GM12878 (cell line): Measurements from ENCODE around the gene PLXND1. TPM values are rescaled to one million over a fixed set of nuclear protein-coding genes. Genes with fewer than 3 reads are reported as not detected.

Experiments
- ATAC-seq: fragments of 200-7000 bp; cut with Tn5 transposase; 3 replicates; pipeline ENCODE4 v1.9.1; 2020; ENCODE audit warnings: mild to moderate bottlenecking, moderate library complexity
- BruUV-seq: library from RNA; stranded (reverse); fragments of 400-500 nt; replicated peaks from 2 replicates; lab custom pipeline; 2021; lab: Mats Ljungman, UMichigan
- CTCF ChIA-PET: fragments of 300-600 bp; sonication (Branson Sonifier 250); formaldehyde crosslinking; extraction: SDS; loops from one replicate; lab custom pipeline; 2021; ENCODE audit warnings: inconsistent platforms; lab: Yijun Ruan, JAX
- POLR2A ChIA-PET: fragments of 350-600 bp; formaldehyde crosslinking; extraction: SDS; loops from one replicate; lab custom pipeline; 2021; ENCODE audit warnings: inconsistent platforms; lab: Charles Lee
- RAD21 ChIA-PET: fragments of 300-600 bp; sonication (Branson Sonifier 250); formaldehyde crosslinking; loops from one replicate; lab custom pipeline; 2023; ENCODE audit warnings: antibody characterized with exemption; ENCODE audit not compliant: unreplicated experiment; lab: Charles Lee
- SMC1A ChIA-PET: fragments of 300-600 bp; sonication (Branson Sonifier 250); formaldehyde crosslinking; loops from one replicate; lab custom pipeline; 2023; ENCODE audit not compliant: unreplicated experiment, uncharacterized antibody; lab: Charles Lee
- DNase-seq: peaks from one replicate; pipeline ENCODE4 v3.0.0-alpha.2; 2011; ENCODE audit warnings: low read depth, low spot score
- FAIRE-seq: peaks from 3 replicates; lab custom pipeline; 2011; peaks lifted over from hg19 to GRCh38; lab: Jason Lieb, UNC
- H2AFZ ChIP-seq: 2 replicates; pipeline ENCODE4 v1.6.0; 2011; ENCODE audit warnings: low read depth, low read length, control low read depth; ENCODE audit not compliant: control insufficient read depth
- H3K27ac ChIP-seq: 2 replicates; pipeline ENCODE4 v1.5.1; 2011; ENCODE audit warnings: control low read depth; ENCODE audit not compliant: control insufficient read depth, insufficient read depth
- H3K27me3 ChIP-seq, 2 experiments: replicated peaks in 1 of 2; 2 replicates each; pipeline versions ENCODE4 v1.6.0 to v1.6.1; 2011; ENCODE audit warnings: low read length in 1 of 2; ENCODE audit not compliant: control insufficient read depth in 2 of 2, insufficient read depth in 2 of 2
- H3K36me3 ChIP-seq, 2 experiments: 2 replicates each; pipeline ENCODE4 v1.5.1; 2011; ENCODE audit warnings: low read length in 1 of 2; ENCODE audit not compliant: control insufficient read depth in 2 of 2, insufficient read depth in 2 of 2
- H3K4me1 ChIP-seq: 2 replicates; pipeline ENCODE4 v1.6.1; 2011; ENCODE audit warnings: mild to moderate bottlenecking, low read length, moderate library complexity, mixed read lengths; ENCODE audit not compliant: control insufficient read depth, insufficient read depth
- H3K4me2 ChIP-seq: 2 replicates; pipeline ENCODE4 v1.6.0; 2011; ENCODE audit warnings: control low read depth; ENCODE audit not compliant: control insufficient read depth, insufficient read depth
- H3K4me3 ChIP-seq: fragments of 200-600 bp; sonication (generic); 2 replicates; pipeline ENCODE4 v1.5.1; 2016
- H3K79me2 ChIP-seq: 2 replicates; pipeline ENCODE4 v1.6.0; 2011; ENCODE audit warnings: low read length; ENCODE audit not compliant: control insufficient read depth, insufficient read depth
- H3K9ac ChIP-seq: 2 replicates; pipeline ENCODE4 v1.8.0; 2011; ENCODE audit warnings: low read length, control low read depth, mixed read lengths; ENCODE audit not compliant: control insufficient read depth, insufficient read depth
- H3K9me3 ChIP-seq: replicated peaks from 3 replicates; pipeline ENCODE4 v1.5.1; 2011; ENCODE audit warnings: mild to moderate bottlenecking, low read length; ENCODE audit not compliant: control insufficient read depth, insufficient read depth
- H4K20me1 ChIP-seq: 2 replicates; pipeline ENCODE4 v1.6.0; 2011; ENCODE audit not compliant: control insufficient read depth, insufficient read depth
- ATF7 ChIP-seq: fragments of 450-650 bp; IDR thresholded peaks from 2 replicates; pipeline ENCODE4 v1.6.1; 2016; ENCODE audit warnings: low read depth, mild to moderate bottlenecking
- BHLHE40 ChIP-seq, 2 experiments: fragments of 450-650 bp in 1 of 2; IDR thresholded peaks; 2 replicates each; pipeline ENCODE4 v1.6.1; 2011 to 2017; ENCODE audit warnings: low read depth in 2 of 2, borderline replicate concordance in 1 of 2, improper control_type of control experiment in 1 of 2, low read length in 1 of 2, mild to moderate bottlenecking in 1 of 2
- CBFB ChIP-seq: IDR thresholded peaks from 2 replicates; pipeline ENCODE4 v1.6.1; 2016; ENCODE audit warnings: antibody characterized with exemption, low read depth
- EP300 ChIP-seq, 2 experiments: fragments of 150-350 bp in 1 of 2; IDR thresholded peaks; 2 replicates each; pipeline ENCODE4 v1.6.1; 2011 to 2012; ENCODE audit warnings: low read depth in 2 of 2, low read length in 2 of 2, borderline replicate concordance in 1 of 2, improper control_type of control experiment in 1 of 2, inconsistent platforms in 1 of 2; ENCODE audit not compliant: control insufficient read depth in 1 of 2
- FOS ChIP-seq: IDR thresholded peaks from 3 replicates; pipeline ENCODE4 v1.6.1; 2011; ENCODE audit warnings: borderline replicate concordance; ENCODE audit not compliant: insufficient read length; ENCODE audit errors: extremely low read depth
- GABPA ChIP-seq: IDR thresholded peaks from 2 replicates; pipeline ENCODE4 v1.6.1; 2014; ENCODE audit warnings: antibody characterized with exemption, low read depth, mild to moderate bottlenecking, inconsistent platforms
- GATAD2B ChIP-seq: fragments of 450-650 bp; conservative IDR thresholded peaks from 2 replicates; pipeline ENCODE4 v1.6.1; 2017; ENCODE audit warnings: low read depth, mild to moderate bottlenecking, moderate library complexity
- HDAC6 ChIP-seq: fragments of 200-600 bp; sonication (generic); IDR thresholded peaks from one replicate; pipeline ENCODE4 v1.8.0; 2017; ENCODE audit warnings: antibody characterized with exemption; ENCODE audit not compliant: unreplicated experiment
- KAT2A ChIP-seq: conservative IDR thresholded peaks from 2 replicates; pipeline ENCODE4 v1.6.1; 2011; ENCODE audit warnings: low read depth, low read length; ENCODE audit not compliant: control insufficient read depth
- NR2F1 ChIP-seq: fragments of 450-650 bp; conservative IDR thresholded peaks from 2 replicates; pipeline ENCODE4 v1.6.1; 2017; ENCODE audit warnings: mild to moderate bottlenecking
- RB1 ChIP-seq: fragments of 450-650 bp; formaldehyde crosslinking; IDR thresholded peaks from 2 replicates; pipeline ENCODE4 v1.6.1; 2017; ENCODE audit warnings: mild to moderate bottlenecking, borderline replicate concordance
- SP1 ChIP-seq: IDR thresholded peaks from one replicate; pipeline ENCODE4 v1.6.1; 2011; ENCODE audit warnings: low read depth, low read length
- SRF ChIP-seq, 2 experiments: IDR thresholded peaks; 2 replicates each; pipeline ENCODE4 v1.6.1; 2011; ENCODE audit warnings: low read depth in 2 of 2, low read length in 2 of 2, mild to moderate bottlenecking in 1 of 2, moderate library complexity in 1 of 2
- TCF7 ChIP-seq: IDR thresholded peaks from 2 replicates; pipeline ENCODE4 v1.6.1; 2014; ENCODE audit warnings: antibody characterized with exemption, borderline replicate concordance
- ZNF274 ChIP-seq: IDR thresholded peaks from one replicate; pipeline ENCODE4 v1.8.0; 2011; ENCODE audit not compliant: insufficient read length, insufficient read depth
- ZNF622 ChIP-seq: fragments of 450-650 bp; IDR thresholded peaks from 2 replicates; pipeline ENCODE4 v1.6.1; 2017; ENCODE audit warnings: mild to moderate bottlenecking, inconsistent platforms
- WGBS: methylation state at CpG from one replicate; pipeline ENCODE4 v1.1.6; 2016; ENCODE audit warnings: low lambda C conversion rate; ENCODE audit not compliant: insufficient replicate concordance, insufficient coverage; ENCODE audit errors: missing lambda C conversion rate; 5-methylcytosine and 5-hydroxymethylcytosine counted together
- in situ Hi-C: fragments of 300-500 bp; cut with MboI; formaldehyde crosslinking; loops from 9 replicates; pipeline ENCODE4 v1.14.3; 2018; ENCODE audit warnings: mixed read lengths
- intact Hi-C: fragments of 100-400 bp; cut with micrococcal nuclease; formaldehyde crosslinking; loops from one replicate; pipeline ENCODE4 v1.14.2; 2022; ENCODE audit not compliant: unreplicated experiment
- polyA plus RNA-seq, 11 experiments: library from polyadenylated mRNA; depleted of rRNA in 4 of 11; unstranded in 6 of 11; stranded (reverse) in 5 of 11; fragments of >200 nt; fragmentation: Nextera tagmentation in 4 of 11; fragmentation: Illumina TruSeq in 1 of 11; extraction: Ambion mirVana in 4 of 11; extraction: Trizol in 1 of 11; gene quantifications; 1 replicate in 1 of 11; 2 replicates in 10 of 11; pipeline versions ENCODE4 v1.2.1 to v1.2.3, GENCODE V29; 2011 to 2016; ENCODE audit warnings: inconsistent platforms in 2 of 11, missing spikeins in 2 of 11, low read depth in 1 of 11
- total RNA-seq, 4 experiments: library from RNA; depleted of rRNA in 3 of 4; stranded (reverse); fragments of >200 nt in 3 of 4; fragmentation: Illumina TruSeq in 1 of 4; extraction: Trizol in 1 of 4; gene quantifications; 2 replicates each; pipeline versions ENCODE4 v1.2.1 to v1.2.3, GENCODE V29; 2013 to 2021
- TF ChIP-seq, protein P1 (sequence below), 3 experiments: IDR thresholded peaks in 2 of 3; conservative IDR thresholded peaks in 1 of 3; 2 replicates each; pipeline ENCODE4 v1.5.1; 2011; ENCODE audit warnings: low read depth in 3 of 3, low read length in 3 of 3, mild to moderate bottlenecking in 3 of 3, control low read depth in 2 of 3, moderate library complexity in 2 of 3, inconsistent platforms in 1 of 3, mixed read lengths in 1 of 3; ENCODE audit not compliant: control insufficient read depth in 2 of 3, insufficient read depth in 1 of 3; ENCODE audit errors: extremely low read depth in 1 of 3
- TF ChIP-seq, protein P2 (sequence below): IDR thresholded peaks from 2 replicates; pipeline ENCODE4 v1.6.1; 2011; ENCODE audit warnings: low read depth, mild to moderate bottlenecking, low read length, moderate library complexity, borderline replicate concordance; ENCODE audit errors: extremely low read depth

Gene PLXND1
- total and polyA plus RNA-seq, 10 of the 15 experiments (the other 5 are each of a cell fraction or from before 2014, with no cell fraction given) = 0.01 to 2.3 (median 0.72) TPM; not detected in 7

DNA sequence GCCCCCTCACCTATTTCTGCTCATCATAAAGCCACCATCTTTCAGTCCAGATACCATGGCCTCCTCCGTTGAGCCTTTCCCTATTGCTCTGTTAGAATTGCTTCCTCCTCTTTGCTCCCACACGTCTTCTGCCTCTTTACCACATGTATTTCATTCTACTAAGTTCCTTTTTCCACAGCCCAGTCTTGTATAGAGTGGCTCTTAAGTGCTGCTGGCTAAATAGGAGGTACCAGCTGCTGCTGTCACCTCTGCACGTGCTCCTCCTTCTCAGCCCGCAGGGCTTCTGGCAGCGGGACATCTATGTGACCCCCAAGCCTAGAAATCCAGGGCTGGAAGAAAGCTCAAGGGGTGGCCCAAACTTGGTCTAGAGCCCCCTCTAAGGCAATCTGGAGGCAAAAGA, 38.8 kb upstream of the PLXND1 start:
- no peak for DNase-seq
- CTCF ChIA-PET = interaction anchor here (1.1 to 5.5 kb wide), 3 partner anchors 15 to 182 kb away, joined by 3 to 151 read pairs (median 31); no protein-coding TSS in a partner anchor
- SMC1A ChIA-PET = interaction anchor here (0.5 to 5.1 kb wide), 2 partner anchors 70 to 183 kb away, joined by 3 to 83 read pairs; no protein-coding TSS in a partner anchor

DNA sequence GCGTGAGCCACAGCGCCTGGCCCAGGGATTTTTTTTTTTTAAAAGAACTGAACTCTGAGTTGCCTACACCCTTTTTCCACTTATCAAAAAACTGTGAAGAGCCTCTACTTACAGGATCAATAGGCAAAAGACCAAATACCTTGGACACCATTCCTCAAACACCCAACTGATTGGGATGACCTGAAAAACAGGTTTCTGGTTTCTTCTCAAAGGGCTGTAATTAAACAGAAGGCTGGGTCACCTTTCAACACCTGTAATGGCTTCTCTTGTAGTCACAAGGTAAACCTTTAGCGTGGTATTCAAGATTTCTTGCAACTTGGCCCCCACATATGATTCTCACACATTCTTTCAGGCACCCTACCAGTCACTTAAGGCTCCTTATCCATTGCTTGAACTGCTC, 38.4 kb upstream of the PLXND1 start:
- no peaks in the 10 kb centered on the region for H3K79me2 ChIP-seq
- no peaks in the 10 kb centered on the region for H3K27me3 ChIP-seq
- ChIA-PET RAD21 (no interaction called here), POLR2A (no interaction called here), CTCF (interaction anchor here (1.0 to 5.5 kb wide), 2 partner anchors 183 to 261 kb away, joined by 4 to 151 read pairs; no protein-coding TSS in a partner anchor), SMC1A (no interaction called here)
- FAIRE-seq (no peak), DNase-seq (no peak), ATAC-seq (no peak)
- H3K9ac ChIP-seq = no peak overlapping the region
- no peaks in the 10 kb centered on the region for H3K36me3 ChIP-seq
- H3K27ac ChIP-seq = no peak overlapping the region
- no peaks in the 10 kb centered on the region for H3K9me3 ChIP-seq
- no TSS peak for BruUV-seq
- H3K4me1 ChIP-seq = no peaks in the 10 kb centered on the region
- no peaks in the 10 kb centered on the region for H4K20me1 ChIP-seq
- H2AFZ ChIP-seq = no peak overlapping the region
- WGBS = 88% methylated on average over 3 of the region's 3 CpGs
- in situ Hi-C loops = no loop called here
- intact Hi-C loops = no loop called here
- no peak overlapping the region for H3K4me2 ChIP-seq
- H3K4me3 ChIP-seq = no peak overlapping the region
- TF ChIP-seq NR2F1 (no peak), ZNF274 (no peak), FOS (no peak), SP1 (no peak), SRF (IDR thresholded peaks at IDR 0.05; ENCODE audit: low read depth in 2 of 2, low read length in 2 of 2) (no peak), KAT2A (no peak), ZNF622 (no peak), RB1 (no peak), ATF7 (no peak), GABPA (no peak), HDAC6 (no peak), TCF7 (no peak), GATAD2B (no peak), EP300 (IDR thresholded peaks at IDR 0.05; ENCODE audit: borderline replicate concordance in 1 of 2, control insufficient read depth in 1 of 2, low read depth in 2 of 2, low read length in 2 of 2) (no peak)
- TF ChIP-seq, protein P1, sequence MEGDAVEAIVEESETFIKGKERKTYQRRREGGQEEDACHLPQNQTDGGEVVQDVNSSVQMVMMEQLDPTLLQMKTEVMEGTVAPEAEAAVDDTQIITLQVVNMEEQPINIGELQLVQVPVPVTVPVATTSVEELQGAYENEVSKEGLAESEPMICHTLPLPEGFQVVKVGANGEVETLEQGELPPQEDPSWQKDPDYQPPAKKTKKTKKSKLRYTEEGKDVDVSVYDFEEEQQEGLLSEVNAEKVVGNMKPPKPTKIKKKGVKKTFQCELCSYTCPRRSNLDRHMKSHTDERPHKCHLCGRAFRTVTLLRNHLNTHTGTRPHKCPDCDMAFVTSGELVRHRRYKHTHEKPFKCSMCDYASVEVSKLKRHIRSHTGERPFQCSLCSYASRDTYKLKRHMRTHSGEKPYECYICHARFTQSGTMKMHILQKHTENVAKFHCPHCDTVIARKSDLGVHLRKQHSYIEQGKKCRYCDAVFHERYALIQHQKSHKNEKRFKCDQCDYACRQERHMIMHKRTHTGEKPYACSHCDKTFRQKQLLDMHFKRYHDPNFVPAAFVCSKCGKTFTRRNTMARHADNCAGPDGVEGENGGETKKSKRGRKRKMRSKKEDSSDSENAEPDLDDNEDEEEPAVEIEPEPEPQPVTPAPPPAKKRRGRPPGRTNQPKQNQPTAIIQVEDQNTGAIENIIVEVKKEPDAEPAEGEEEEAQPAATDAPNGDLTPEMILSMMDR (IDR thresholded peaks at IDR 0.05 in 2 of 3, conservative IDR thresholded peaks at IDR 0.05 in 1 of 3; ENCODE audit: control insufficient read depth in 2 of 3, extremely low read depth in 1 of 3, insufficient read depth in 1 of 3, low read depth in 3 of 3, low read length in 3 of 3) = no peak

More for the DNA sequence above, 38.8 kb upstream of the PLXND1 start:
- Histone ChIP-seq H3K4me2 (no peak overlapping the region), H3K9ac (no peak overlapping the region), H4K20me1 (no peaks in the 10 kb centered on the region), H3K79me2 (no peaks in the 10 kb centered on the region), H3K9me3 (no peaks in the 10 kb centered on the region), H2AFZ (no peak overlapping the region), H3K36me3 (no peaks in the 10 kb centered on the region), H3K27me3 (no peaks in the 10 kb centered on the region), H3K4me3 (no peak overlapping the region), H3K4me1 (no peaks in the 10 kb centered on the region), H3K27ac (no peak overlapping the region)
- no peak for ATAC-seq
- WGBS = 34% methylated on average over 5 of the region's 5 CpGs
- intact Hi-C loops (no loop called here), in situ Hi-C loops (no loop called here)
- FAIRE-seq = no peak
- no TSS peak for BruUV-seq
- POLR2A ChIA-PET = no interaction called here
- RAD21 ChIA-PET = no interaction called here
- TF ChIP-seq CBFB (no peak), BHLHE40 (IDR thresholded peaks at IDR 0.05; ENCODE audit: borderline replicate concordance in 1 of 2, low read depth in 2 of 2, low read length in 1 of 2) (peak in 1 of 2 experiments; percentile 7; a peak in 1 of 4 replicates)
- TF ChIP-seq, protein P2, sequence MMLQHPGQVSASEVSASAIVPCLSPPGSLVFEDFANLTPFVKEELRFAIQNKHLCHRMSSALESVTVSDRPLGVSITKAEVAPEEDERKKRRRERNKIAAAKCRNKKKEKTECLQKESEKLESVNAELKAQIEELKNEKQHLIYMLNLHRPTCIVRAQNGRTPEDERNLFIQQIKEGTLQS = no peak
